Hepatic stellate cell (primary cell): ENCODE results near the gene SRP68.
"Not testable (repeated sequence)": the region's sequence is repeated elsewhere in the genome, so short reads cannot be mapped to it uniquely, and the experiment has no call there.

Source experiments
- DNase-seq: peaks from one replicate; pipeline ENCODE4 v3.0.0; 2011; ENCODE audit warnings: low spot score

The SRP68 gene

DNA sequence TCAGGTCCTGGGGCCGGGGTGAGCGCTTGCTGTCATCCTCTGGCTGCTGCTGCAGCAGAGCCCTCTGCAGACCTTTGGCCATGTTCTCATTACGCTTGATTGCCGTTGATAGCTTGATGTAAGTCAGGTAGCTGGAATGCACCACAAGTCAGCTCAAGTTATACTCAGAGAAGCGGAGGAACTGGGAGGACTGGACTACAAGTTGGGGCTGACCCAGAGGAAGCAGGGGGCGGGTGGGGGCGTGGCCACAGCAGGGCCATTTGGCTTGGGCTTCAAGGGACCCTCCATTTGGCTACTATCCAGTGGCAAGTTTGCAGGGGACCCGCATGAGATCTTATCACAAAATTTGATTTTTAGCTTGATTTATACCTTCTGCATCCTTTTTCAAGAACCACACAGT, 26.3 kb downstream of the SRP68 start:
- no peak for DNase-seq

DNA sequence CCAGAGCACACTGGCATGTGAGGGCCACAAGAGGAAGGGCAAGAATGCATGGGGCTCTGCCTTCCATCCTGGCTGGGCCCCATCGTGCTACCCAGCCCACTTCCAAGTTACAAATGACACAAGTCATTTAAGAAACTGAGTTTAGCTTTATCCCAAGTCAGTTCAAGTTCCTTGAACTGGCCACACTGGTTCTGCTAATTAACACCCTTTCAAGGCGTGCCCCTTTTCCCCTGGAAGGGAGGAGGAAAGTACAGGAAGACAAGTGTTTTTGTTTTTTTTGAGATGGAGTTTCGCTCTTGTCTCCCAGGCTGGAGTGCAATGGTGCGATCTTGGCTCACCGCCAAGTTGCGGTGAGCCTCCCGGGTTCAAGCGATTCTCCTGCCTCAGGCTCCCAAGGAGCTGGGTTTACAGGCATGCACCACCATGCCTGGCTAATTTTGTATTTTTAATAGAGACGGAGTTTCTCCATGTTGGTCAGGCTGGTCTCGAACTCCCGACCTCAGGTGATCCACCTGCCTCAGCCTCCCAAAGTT, 27.8 kb downstream of the SRP68 start:
- DNase-seq: not testable (repeated sequence)

DNA sequence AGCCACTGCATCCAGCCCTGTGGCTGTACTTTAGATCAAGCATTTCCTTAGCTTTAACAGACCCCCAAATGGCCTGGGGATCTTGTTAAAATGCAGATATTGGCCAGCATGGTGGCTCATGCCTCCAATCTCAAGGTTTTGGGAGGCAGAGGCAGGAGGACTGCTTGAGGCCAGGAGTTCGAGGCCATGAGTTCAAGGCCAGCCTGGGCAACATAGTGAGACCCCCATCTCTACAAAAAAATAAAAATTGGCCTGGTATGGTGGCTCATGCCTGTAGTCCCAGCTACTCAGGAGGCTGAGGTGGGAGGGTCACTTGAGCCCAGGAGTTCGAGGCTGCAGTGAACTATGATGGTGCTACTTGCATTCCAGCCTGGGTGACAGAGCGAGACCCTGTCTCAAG, 29.4 kb downstream of the SRP68 start:
- not testable (repeated sequence) for DNase-seq

DNA sequence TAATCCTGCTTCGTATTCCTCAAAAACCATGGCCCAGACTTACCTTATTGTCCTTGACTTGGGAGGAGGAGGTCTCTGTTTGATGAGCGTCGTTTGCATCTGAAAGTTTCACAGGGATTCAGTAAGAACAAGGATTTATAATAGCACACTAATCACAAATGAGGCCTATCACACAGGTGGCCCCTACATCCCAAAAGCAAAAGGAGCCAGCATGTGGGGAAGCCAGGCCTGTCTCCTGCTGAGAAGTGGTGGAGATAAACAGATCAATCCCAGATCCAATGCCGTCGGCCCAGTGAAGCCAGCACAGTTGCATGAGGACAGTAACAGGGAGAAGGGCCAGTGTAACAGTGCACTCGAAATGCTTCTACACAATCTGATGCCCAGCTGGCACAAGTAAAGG, 31.9 kb downstream of the SRP68 start:
- DNase-seq: no peak

DNA sequence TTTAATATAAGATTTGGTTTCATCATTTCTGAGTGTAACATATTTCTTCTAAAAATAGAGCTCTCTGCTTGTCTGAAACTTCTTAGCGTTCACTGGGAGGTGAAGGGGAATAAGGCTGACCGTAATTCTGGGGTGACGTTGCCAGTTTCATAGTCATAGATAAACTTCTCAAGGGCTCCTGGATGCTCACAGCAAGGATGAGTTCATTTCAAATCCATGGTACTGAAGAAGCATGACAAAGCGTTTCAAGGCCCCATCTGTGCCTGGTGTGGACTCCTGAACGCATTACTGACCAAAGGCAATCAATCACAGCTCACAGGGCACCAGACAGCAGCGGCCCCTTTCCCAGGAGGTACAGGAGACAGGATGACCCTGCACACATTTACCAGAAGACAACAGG, 33.2 kb downstream of the SRP68 start:
- DNase-seq: no peak

DNA sequence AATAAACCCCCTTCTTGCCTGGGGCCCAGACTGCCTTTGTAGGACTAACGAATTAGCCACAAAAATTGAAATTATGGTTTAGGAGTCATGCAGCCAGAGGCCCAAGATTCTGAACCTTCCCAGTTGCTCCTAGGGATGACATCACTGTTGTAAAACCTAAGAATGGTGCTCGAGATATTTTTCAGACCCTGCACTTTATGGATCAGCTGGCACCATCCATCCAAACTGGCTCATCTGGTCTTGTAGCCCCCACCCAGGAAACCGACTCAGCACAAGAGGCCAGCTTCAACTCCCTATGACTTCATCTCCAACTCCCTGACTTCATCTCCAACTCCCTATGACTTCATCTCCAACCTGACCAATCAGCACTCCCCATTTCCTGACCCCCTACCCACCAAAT, 34.3 kb downstream of the SRP68 start:
- DNase-seq: no peak

DNA sequence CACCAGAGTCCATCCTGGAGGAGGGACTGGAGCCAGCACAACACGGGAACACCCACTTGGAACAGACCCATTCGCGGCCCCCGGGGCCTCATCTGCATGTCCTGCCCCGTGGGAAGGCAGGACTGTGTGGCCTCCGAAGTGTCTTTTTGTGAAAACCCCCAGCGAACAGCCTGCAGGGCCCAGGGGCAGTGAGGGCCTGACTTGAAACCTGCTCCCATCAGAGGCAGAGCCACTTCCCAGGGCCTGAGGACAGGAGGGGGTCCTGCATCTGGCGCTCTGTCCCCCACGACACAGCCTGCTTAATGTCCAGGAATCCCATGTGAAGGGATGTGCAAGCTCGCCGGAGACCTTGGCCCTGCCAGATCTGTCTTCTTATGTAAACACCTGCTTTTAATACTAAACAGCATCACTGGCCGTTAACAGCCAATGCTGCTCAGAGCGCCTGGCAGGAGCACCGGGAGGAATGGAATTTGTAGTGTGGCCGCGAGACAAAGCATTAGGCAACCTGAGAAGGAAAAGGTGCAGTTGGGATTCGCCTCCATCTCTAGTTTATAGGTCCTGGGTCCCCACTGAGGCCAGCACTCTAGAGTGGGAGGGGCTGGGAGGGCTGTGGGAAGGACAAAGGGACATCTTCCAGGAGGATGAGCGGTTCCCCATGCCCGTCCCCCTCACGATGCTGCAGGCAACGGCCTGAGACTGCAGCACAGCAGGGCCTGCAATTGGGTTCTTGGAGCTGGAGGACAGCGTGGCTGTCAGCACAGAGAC, 35.6 kb downstream of the SRP68 start:
- no peak for DNase-seq

DNA sequence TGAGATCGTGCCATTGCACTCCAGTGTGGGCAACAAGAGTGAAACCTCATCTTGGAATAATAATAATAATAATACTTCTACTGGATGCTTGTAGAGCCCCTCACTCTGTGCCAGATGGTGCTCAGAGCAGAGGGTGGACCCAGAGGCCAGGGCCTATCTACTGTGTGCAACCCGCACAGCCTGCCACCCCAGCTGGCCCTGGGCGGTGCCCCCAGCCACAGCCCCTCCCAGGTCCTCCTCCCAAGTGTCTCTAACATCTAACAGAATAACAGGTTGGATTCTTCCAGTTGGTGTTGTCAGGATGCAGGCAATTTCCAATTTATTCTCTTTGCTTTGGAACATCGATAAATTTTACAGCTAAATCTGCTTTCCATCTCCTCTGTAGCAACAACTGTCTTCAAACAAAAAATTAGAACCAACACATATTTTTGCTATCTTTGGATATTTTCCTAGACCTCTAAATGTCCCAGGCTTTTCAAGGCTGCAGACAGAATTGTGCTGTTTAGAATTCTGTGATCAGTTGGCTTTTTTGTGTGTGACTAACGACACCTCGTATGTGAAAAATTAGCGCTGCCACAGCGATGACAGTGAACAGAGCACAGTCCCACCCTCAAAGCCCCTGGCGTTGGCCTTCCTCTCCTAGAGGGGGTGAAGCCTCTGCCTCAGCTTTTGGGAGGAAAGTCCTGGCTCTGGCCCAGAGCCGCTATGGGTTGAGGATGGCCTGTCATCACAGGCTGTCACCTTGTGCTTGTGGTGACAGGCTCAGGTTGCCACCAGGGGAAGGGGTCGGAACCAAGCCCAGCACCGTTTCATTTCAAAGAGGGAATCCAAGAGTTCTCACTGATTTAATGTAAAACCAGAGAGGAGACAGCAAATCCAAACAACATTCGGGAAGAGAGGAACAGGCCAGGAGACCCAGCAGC, 37.6 kb downstream of the SRP68 start:
- DNase-seq: no peak

DNA sequence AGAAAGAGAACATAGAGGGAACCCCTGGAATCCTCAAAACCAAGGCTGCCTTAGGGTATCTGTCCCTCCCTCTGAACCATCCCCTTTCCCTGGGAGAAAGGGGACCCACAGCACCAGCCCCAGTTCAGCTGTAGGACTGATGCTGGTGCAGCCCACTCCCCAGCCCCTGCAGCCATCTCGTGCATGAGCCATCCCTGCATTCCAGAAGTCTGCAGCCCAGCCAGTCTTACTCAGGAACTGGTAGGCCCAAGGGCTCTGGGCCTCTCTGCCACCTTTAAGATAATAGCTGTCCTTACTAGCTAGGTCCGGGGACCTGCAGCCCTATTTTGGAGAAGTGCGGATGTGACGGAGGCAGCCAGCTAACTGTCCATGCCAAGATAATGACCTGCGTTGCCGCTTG, 39.2 kb downstream of the SRP68 start:
- no peak for DNase-seq

DNA sequence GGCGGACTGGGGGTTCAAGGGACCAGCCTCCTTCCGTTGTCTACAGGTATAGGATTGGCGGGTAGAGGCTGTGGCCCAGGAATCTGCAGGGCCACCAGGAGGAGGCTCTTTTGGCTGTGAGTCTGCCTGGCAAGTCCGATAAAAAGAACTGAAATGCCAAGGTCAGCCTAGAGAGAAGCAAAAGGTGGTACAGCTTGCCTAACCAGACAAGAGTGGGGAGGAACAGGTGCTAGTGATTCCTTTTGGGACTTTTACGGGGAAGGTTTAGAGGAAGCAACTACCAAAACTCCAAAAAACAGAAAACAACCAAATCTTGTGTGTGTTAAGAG, 39.6 kb downstream of the SRP68 start:
- DNase-seq: no peak

DNA sequence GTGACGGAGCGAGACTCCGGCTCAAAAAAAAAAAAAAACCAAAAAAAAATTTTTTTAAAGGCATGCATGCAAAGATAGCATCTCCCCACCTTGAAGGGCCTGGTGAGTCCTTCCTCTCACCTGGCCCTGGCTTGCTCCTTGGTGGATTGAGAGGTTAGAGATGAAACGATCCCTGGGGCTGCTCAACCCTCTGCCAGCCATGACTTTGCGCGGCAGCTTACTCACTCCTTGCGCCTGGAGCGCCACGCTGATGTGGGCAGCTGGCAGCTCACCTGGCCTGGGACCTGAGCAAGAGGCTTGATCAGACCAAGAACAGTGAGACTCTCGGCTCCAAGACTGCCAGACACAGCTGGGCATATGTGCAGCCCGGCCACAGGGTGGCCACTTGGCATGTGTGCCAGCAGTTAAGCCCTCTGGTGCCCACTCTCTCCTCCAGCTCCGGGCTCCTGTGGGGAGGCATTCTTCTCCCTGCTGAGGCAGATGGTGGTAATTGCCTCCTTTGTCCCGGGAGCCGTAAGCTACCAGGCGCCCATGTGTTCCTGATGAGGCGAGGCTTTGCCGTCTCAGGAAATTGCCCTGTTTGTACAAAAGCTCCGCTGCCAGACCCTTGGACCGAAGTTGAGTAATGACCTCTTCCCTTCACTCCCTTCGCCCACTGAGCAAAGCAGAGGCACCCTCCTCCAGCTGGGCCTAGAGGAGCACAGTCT, 40.1 kb downstream of the SRP68 start:
- no peak for DNase-seq

DNA sequence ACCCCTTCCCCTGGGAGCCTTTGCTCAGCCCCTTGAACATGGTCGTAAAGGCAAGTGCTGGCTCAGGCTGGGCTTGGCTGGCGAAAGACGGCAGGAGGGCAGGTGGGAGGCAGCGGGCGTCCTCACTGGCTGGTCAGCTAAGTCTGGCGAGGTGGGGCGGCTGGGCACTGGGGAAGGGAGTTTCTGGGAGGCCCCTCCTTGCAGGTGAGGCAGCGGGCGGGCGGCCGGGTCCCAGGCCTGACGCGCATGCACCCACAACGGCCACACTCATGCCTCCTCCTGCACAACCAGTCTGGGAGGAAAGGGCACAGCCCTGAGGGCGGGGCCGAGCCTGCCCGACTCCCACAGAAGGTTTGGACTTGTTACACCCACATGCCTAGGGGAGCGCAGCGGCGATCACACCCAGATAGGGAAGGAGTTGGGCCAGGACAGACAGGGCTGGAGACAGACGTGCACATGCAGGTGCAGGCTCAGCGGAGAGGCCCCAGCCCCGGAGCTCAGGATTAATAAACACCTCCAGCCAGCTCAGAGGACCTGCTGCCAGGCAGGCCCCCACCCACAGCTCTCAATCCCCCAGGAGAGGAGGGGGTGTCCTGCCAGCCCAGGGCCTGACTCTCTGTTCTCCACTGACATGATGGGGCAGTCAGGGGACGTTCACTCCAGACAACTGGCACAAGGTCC, 45.0 kb downstream of the SRP68 start, which contains the start of gene EVPL:
Gene EVPL (minus strand): TSS at position 148 of the 681 bp plus-strand sequence. CDS start 108 bp downstream, at position 40.
- DNase-seq: no peak

DNA sequence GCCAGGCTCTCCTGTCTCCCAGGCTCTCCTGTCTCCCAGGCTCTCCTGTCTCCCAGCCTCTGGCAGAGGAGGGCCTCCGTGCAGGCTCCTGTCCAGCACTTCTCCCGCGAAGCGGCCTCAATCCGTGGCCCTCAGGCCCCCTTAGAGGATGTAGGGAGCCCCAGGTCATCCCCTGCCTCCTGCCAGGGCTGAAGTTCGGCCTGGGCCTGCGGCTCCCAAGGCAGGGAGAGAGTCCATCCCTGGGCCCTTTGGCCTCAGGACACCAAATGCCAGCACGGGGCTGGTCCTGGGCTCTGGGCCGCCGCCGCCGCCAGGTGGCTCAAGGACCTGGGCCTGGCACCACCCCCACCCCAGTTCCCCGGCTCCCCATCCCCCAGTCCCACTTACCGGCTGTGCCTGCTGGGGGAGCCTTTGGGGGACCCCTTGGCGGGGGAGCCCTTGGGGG, 45.6 kb downstream of the SRP68 start:
- DNase-seq: no peak

DNA sequence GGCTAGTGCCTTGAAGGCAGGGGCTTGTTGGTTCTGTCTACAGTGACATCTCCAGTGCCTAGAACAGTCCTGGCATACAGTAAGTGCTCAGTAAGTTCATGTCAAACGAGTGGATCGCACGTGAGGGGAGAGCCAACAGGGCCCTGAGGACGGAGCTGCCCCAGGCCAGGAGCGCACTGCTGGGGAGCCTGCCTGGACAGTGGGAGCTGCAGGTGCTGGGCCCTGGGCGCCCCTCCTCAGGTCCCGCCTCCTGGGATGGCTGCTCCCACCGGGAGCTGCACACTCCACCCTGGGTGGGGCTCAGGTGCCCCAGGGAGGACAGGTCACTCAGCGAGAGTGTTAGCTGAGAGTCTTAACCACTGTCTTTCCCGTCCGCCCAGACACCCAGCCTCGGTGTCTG, 47.0 kb downstream of the SRP68 start:
- no peak for DNase-seq

DNA sequence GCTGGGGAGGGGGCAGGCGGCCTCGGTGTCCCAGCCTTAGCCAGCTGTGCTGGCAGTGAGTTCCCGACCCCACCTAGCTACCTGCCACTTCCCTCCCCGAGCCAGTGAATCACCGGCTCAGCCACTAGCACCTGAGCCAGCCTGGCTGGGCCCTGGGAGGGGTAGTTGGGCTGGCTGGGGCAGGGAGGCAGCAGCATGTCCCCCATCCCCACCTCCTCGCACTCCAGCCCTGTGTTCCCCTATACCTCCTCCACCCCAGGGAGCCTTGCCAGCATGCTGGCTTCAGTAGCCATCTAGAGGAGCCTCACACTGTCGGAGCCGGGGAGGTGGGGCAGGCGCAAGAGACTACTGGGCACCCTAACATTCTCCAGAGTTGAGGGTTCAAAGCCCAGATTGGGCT, 48.0 kb downstream of the SRP68 start:
- no peak for DNase-seq

DNA sequence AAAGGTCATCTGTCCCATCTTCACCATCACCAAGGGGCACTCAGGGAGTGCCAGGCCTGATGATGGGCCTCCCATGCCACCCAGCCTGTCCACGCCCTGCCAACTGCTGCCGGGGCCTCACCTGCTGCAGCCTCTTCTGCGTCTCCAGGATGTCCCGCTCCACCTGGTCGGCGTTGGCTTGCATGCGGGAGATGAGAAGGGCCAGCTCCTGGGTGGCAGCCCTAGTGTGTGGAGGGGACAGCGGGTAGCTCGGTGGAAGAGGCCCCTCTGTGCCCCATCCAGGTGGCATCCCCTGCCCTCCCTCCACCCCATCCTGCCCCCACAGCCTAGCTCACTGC, 48.4 kb downstream of the SRP68 start:
- DNase-seq: no peak

DNA sequence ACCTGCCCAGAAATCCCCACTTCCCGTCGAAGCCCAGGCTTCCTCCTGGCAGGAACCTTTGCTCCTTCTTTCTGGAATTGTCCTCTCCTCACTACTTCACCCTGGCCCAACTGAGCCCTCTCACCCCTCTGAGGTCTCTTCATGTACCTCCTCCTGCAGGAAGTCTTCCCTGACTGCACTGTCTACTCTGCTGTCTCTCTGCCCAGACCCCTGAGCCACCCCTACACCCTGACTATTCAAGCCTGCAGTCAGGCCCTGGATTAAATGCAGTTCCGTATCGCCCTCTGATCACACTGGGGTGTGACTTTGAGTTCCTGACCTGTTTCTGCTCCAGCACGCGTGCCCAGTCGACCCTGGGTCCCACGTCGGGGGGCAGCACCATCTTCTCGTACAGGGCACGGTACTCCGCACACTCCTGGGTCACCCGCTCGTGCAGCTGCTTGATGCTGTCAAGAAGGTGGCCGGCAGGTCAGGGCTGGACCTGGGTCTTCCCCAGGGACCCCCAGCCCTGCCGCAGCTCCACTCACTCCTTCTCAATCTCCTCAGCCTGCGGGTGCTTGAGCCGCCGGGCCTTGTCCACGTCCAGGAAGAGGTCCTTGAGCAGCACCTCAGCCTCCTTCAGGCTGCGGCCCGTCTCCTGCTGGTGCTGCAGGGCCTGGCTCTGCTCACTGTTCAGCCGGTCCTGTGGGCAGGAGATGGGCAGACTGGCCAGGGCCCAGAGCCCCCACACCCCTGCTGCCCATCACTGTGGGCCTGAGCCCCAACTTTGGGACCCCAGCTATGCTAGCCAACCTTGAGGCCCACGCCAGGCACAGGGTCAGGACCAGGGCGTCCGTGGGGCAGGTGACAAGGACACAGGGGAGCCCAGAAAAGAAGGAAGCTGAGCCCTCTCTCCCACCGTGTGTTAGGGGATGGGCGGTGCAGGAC, 49.1 kb downstream of the SRP68 start:
- no peak for DNase-seq

DNA sequence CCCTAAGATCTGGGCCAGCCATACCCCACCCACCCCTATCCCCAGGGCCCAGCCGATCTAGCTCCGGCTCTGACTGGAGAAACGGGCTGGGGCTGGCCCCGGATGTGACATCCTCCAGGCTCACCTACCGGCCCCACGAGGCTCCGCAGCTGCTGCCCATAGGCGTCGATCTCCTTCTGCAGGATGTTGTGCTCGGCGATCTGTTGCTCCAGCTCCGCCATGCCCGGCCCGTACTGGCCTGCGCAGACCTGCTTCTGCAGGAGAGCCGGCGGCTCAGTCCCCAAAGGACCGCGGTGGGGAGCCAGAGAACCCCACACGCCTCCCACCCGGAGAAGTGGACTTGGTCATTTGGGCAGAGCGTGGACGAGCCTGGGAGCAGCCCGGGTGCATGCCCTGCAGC, 50.0 kb downstream of the SRP68 start:
- no peak for DNase-seq

DNA sequence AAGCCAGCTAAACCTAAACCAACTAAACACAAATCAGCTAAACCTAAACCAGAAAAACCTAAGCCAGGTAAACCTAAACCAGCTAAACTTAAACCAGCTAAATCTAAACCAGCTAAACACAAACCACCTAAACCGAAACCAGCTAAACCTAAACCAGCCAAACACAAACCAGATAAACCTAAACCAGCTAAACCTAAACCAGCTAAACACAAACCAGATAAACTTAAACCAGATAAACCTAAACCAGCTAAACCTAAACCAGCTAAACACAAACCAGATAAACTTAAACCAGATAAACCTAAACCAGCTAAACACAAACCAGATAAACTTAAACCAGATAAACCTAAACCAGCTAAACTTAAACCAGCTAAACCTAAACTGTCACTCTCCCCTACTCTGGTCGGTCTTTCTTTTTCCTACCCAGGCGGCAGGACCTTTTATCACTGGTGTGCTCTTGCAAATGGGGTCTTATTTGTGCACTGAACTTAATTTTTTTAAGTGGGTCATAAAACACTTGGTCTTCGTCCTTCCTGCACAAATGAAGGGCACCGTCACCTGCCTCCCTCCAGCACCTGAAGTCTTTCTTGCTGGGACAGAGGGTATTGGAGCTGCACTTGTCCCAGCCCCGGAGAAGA, 52.4 kb downstream of the SRP68 start:
- DNase-seq: no peak

DNA sequence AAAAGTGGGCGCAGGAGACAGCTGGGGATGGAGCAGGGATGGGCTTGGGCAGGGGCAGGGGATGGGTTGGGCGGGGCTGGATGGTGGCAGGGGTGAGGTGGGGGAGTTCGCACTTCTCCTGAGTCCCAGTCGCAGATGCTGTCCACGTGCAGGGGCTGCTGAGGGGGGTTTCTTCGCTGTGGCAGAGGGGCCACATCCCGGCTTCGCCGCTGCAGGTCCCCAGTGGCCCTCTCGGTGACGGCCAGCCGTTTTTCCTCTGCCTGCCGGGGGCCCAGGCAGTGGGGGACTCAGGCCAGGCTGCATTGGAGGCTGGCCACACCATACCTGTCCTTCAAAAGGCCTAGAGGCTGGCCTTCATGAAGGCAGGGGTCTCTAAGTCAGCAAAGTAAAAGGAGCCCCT, 53.5 kb downstream of the SRP68 start:
- no peak for DNase-seq

DNA sequence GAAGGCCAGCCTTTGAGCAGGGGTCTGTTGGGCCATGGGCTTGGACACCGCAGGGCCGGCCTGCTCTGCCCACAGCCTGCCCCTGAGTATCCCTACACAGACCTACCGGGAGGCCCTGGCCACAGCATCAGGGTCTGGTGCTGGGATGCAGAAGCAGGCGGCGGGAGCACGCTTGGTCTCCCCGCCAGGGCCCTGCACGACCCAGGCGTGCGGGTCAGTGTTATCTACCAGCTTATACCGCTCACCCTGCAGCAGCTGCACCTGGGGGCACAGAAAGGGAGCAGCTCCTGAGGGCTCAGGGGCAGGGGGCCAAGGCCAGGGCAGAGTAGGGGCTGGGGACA, 54.0 kb downstream of the SRP68 start:
- no peak for DNase-seq
